Activated T-helper 9 cell treated with anti-CD3 and anti-CD28 coated beads, Interleukin-2, amount 50 U/mL, for 16 hours (primary cell): ENCODE data around the gene RGMA.
"Not testable (repeated sequence)": the region's sequence is repeated elsewhere in the genome, so short reads cannot be mapped to it uniquely, and the experiment has no call there.

Experiments
- DNase-seq: peaks from one replicate; pipeline ENCODE4 v3.0.0-alpha.2; 2020; ENCODE audit warnings: low read depth

Gene RGMA

DNA sequence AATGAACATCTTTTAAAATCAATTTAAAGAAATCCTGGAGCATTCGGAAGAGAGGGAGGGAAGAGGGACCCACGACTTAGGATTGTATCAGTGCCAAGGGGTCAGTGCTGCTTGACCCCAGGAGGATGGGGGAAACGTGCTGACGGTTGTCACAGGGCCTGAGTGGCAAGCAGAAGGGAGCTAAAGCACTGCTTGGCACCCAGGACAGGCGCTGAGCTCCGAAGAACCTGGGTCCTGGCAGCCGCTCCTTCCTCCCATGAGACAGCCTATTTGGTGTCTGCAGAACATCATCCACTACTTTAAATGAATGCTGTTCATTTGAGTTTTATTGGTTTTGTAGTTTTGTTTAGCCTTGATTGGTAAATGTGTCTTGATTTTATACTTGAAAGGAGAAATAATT, 54.5 kb downstream of the RGMA start:
- no peak for DNase-seq

DNA sequence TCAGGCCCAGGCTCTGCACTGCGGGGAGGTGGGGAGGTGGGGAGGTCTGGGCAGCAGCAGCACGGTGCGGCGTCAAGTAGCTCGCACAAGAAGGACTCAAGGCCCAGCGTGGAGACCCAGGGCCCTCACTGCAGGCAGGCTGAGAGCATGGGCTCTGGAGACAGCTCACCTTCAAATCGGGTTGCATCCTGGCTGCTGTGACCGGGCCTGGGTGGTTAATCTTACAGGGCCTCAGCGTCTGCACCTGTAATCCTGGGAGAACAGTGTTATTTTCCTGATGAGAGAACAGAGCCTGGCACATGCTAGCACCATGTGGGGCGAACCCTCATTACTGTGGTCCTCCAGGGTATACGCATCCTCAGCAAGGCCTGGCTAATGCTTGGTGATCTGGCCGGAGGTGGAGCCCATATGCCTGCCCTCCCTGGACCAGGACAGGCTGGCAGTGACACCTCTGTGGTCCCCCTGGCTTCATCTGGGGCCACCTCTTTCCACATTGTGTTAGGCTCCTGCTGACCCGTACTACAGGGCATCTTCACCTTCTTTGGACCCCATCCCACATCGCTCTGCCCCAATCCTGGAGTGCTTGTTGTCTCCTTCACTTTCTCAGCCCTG, 55.5 kb downstream of the RGMA start:
- no peak for DNase-seq

DNA sequence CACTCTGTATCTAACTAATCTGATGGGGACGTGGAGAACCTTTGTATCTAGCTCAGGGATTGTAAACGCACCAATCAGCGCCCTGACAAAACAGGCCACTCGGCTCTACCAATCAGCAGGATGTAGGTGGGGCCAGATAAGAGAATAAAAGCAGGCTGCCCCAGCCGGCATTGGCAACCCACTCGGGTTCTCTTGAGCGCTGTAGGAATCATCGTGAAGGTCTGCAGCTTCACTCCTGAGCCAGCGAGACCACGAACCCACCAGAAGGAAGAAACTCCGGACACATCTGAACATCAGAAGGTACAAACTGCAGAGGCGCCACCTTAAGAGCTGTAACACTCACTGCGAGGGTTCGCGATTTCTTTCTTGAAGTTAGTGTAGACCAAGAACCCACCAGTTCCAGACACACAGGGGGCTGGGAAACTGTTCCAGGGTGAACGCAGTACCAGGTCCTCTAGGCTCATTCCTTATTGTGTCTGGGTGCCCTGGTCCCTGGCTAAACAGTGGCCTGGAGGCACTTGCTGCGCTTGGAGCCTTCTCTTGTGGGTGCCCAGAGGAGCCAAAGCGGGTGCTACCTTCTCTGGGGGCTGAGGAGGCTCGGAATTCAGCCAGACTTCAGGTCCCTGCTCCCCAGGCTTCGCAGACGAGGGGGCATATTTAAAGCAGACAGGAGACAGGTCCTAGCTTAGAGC, 56.4 kb downstream of the RGMA start:
- DNase-seq = not testable (repeated sequence)

DNA sequence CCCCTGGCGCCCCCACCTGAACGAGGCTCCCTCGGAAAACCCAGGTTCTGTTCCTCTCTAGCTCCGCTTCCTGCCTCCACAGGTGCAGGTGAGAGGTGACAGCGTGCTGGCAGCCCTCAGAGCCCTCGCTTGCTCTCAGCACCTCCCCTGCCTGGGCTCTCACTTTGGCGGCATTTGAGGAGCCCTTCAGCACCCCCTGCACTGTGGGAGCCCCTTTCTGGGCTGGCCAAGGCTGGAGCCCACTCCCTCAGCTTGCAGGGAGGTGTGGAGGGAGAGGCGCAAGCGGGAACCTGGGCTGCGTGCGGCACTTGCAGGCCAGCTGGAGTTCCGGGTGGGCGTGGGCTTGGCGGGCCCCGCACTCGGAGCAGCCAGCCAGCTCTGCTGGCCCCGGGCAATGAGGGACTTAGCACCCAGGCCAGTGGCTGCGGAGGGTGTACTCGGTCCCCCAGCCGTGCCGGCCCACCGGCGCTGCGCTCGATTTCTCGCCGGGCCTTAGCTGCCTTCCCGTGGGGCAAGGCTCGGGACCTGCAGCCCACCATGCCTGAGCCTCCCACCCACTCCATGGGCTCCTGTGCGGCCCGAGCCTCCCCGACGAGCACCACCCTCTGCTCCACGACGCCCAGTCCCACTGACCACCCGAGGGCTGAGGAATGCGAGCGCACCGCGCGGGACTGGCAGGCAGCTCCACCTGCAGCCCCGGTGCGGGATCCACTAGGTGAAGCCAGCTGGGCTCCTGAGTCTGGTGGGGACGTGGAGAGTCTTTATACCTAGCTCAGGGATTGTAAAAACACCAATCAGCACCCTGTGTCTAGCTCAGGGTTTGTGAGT, 57.2 kb downstream of the RGMA start:
- DNase-seq = not testable (repeated sequence)

DNA sequence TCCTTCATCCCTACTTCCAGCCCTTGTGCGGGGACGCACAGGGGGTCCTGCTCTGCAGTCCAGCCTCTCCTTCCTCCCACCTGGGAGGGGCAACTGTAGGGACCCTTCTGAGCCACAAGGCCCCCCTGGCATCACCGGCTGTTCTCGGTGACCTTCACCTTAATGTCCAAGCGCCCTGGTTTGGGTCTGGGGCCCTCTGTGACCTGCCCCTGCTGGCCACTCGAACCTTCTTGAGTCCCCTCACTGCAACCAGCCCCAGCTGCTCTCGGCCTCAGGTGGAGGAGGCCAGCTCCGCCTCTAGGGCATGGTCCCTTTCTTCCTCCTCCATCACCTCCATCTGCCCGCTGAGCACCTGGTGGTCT, 57.9 kb downstream of the RGMA start:
- DNase-seq = no peak

DNA sequence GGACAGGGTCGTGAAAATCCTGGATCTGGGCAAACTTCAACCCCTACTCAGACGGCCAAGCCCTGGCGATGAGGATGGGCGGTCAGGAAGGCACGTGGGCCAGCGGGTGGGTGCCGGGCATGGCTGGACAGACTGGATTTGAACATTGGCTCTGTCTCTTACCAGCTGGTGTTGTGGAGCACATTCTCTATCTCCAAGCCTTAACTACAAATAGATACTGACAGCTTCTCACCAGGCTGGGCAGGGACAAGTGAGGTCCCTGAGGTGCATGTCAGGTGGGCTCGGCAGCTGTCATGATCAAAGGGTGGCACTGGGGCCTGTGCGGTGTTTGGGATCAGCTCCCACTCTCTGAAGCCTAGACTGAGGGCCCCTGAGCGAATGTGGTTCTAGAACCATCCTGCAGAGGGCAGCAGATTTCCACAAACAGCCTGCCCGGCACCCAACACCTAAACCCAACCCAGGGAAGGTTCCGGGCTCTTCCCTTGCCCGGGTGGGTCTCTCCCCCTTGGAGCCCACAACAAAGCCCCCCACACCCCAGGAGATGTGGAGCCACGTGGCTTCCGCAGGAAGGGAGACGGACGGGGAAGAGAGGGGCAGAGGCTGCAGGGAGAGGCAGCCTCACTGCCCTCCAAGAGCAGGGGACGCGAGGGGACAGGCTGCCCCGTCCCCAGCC, 58.4 kb downstream of the RGMA start:
- DNase-seq = peak; percentile 42

DNA sequence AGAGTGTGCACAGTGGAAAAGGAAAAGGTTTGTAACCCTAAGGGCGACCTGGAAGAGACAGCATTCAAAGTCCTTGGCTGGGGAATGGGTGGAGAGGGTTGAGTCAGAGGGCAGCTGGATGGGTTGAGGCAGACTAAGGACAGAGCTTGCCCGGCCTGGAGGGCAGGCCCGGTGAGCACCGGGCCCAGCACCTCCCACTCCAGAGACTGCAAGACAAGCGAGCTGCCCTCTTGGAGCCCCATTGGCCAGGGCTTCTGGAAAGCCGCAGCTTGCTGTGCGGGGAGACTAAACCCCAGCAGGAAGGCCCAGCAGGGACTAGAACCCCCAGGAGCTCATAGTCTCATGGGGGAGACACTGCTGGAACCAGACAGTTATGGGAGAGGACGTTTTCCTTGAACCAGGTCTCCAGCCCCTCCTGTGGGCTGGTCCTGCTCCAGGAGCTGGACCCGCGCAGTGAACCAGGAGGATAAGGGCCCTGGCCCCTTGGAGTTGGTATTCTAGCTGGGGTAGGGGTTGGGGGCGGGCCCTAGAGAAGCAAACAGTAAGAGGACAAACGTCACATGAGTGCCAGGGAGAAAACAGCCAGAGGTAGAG, 59.1 kb downstream of the RGMA start:
- DNase-seq = no peak

DNA sequence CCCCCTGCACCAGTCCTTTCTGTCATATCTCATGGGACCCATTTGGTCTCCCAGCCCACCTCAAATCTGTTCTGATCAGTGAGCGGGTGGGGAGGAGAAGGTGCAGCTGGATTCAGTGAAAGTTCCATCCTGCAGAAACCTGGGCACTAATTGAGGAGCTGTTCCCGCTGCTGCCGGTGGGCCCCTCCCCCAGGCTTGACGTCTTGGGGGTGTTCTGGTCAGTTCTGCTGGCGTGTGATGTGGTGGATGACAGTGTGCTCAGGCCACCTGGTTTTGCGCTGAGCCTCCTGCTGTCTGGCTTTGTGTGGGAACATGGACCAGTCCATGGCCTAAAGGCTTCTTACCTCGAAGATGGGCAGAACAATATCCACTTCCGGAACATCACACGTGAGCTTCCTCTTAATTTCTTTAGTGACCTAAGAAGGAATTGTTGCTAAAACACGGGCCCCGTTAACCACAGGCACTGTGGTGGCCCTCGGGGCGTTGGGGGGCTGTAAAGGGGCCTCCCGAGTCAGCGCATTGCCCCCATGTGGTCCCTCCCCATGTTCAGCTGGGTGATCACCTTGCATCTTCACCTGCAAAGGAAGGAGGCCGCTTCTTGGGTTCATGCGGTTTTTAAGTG, 59.7 kb downstream of the RGMA start:
- no peak for DNase-seq

DNA sequence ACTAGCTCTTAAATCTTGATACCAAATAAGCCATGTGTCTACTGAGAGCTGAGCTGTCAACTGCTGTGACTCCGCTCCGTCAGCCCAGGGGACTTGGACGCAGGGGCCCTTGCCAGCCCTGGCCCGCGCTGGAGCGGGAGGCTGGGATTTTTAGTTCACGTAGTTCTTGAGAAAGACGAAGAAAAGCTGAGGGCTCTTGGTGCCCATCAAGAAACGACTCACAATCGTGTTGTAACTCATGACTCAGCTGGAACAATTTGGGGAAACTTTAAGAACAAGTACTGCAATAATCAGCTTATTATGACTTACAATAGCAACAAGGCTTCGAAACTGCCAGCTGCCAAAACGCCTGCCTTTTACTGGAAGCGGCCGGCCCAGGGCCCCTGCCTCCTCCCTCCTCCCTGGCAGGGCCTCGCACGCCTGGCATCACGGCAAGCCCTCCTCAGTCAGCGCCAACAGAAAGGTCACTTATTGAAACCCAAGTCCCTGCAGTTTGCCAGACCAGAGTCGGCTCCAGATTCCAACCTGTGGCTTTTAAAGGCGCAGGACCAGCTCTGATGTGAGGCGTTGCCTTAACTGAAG, 60.3 kb downstream of the RGMA start:
- no peak for DNase-seq

DNA sequence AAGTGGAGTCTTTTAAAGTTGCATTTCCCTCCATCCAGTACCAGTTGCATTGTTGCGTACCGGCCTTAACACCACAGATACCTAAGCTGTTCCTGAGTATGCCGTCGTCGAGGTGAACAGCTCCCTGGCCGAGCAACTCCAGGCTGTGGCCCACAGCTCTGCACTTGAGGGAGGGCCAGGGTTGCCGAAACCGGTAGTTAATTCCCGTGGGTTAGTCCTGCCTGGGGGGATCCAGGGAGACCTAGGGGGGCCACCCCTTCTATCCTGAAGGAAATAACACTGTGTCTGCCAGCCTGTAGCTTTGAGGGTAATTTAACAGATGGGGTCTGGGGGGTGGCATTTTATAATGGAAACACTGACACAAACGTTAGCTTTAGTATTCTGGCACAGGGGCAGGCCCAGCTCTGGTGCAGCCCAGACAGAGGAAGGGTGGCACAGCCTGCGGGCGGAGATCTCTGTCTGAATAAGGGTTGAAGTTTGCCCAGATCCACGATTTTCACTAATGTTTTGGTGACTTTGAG, 60.8 kb downstream of the RGMA start:
- DNase-seq = no peak

DNA sequence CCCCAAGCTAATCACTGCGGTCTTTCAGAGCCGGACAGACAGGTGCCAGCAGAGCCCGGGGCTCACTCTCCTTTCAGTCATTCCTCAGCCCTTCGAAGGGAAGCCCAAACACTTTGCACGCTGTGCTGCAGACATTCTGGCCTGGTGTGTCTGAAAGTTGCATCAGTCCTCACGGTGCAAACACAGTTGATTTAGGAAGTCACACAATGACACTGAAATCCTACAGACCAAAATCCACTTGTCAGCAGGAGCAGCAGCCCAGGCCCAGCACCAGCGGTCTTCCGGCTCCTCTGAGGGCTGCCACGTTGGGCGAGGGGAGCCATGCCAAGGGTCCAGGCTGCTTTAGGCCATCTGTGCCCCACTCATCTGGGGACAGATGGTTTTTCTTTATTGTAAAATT, 61.6 kb downstream of the RGMA start:
- DNase-seq = no peak

DNA sequence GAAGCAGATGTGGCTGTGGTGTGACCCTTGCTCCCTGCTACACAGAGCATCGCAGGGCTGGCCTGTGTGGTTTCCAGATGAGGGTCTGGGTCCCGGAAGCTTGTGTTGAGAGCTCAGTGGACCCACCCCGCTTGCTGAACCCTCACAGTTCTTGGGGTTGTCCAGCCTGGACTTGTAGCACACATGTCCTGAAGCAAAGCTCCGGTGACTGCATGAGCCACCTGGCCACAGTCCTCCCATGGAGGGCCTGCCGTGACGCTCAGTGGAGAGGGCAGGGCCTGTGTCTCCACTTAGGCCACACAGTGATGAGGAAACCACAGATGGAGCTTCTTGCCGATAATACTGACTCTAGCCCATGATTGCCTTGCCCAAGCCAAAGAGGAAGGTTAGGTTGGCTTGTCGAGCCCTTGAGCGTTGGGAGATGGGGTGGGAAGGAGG, 62.6 kb downstream of the RGMA start:
- no peak for DNase-seq

DNA sequence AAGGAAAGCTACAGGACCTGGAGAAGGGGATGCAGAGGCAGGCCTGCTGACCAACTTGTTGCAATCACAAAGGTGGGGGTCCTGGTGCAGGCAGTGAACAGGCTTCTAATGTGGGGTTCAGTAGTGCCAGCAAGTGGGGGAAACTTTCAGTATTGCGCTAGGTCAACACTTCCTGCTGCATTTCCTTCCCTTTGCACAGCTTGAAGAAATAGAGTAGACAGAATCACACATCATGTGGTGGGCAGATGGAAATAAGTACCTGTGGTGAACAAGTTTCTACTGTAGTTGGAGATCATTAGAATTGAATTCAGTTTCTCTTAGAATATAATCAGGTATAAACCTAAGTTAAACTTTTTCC, 63.4 kb downstream of the RGMA start:
- no peak for DNase-seq

DNA sequence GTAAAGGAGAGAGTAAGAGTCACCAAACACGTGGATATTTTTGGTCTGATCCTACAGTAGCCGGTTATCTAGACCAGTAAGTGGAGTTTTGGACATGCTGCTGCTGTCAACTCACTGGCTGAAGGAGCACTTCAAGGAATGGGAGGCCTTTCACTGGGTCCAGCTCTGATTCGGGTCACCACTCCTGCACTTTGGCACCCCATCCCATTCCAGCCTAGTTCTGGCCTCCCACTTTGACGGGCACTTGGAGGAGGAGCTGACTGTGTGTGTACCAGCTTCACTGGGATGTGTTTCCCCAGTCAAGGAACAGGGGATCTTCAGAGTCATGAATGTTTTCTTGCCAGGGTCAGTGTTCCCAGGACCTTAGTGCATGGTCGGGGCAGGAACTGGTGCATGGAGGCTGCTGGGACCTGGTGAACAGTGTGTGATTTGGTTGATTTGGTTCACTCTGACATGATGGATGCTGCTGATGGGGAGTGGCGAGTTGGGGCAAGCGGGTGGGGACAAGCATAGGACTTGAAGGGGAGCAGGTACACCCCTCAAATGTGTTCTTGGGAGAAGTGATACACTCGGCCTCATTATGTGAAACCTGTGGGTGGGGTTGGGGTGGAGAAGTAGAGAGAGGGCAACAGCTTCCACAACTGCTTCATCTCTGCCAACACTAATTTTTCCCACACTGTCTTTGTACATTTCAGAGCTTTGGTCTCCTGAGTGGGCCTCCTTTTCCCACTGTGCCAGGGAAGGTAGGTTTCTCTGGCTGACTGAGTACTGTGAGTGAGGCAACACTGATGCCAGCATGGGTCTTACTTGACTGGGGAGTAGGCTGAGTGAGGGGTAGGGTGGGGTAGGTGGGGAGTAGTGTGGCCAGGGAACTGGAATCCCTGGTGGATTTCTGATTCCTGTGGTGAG, 64.0 kb downstream of the RGMA start:
- DNase-seq = no peak

DNA sequence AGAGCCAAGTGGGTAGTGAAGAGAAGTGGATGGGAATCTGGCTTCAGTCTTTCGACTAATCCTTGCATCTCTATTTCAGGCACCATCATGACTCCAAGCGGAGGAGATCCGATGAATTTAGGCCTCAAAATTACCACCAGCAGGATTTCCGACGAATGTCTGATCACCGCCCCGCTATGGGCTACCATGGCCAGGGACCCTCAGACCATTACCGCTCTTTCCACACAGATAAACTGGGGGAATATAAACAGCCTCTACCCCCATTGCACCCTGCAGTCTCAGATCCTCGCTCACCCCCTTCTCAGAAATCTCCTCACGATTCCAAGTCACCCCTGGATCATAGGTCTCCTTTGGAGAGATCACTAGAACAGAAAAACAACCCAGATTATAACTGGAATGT, 64.7 kb downstream of the RGMA start:
- DNase-seq = no peak

DNA sequence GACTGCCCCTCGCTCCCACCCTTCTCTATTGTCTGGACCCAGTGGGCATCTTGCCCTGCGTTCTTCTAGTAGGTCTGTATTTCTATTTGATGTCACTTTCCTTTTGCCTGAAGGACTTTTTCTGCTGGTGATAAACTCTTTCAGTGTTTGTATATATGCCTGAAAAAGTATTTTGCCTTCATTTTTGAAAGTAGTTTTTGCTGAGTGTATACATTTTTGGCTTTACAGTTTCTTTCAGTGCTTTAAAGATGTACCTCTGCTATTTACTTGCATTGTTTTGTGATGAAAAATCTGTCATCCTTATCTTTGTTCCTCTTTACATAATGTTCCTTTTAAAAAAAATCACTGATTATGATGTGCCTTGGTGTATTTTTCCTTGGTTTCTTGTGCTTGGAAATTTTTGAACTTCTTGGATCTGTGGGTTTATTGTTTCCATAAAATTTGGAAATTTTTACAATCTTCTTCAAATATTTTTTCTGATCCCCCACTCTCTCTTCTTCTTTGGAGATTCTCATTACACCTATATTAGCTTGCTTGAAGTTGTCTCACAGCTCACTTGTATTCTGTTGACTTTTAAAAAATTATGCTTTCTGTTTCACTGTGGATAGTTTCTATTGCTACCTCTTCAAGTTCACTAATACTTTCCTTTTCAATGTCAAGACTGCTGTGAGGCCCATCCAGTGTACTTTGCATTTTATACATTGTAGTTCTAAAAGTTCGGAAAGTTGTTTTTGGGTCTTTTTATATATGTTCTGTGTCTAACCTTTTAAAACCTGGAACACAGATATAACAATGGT, 67.8 kb downstream of the RGMA start:
- DNase-seq = no peak

DNA sequence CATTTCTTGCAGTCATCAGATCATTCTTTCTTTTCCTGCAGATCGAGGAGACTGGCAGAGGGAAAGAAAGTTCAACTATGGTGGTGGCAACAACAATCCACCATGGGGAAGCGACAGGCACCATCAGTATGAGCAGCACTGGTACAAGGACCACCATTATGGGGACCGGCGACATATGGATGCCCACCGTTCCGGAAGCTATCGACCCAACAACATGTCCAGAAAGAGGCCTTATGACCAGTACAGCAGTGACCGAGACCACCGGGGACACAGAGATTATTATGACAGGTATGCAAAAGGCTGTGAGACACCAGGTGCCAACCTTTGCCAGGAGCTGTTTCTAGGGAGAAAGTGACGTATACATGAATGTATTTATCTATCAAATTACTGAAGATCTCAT, 69.0 kb downstream of the RGMA start:
- no peak for DNase-seq

DNA sequence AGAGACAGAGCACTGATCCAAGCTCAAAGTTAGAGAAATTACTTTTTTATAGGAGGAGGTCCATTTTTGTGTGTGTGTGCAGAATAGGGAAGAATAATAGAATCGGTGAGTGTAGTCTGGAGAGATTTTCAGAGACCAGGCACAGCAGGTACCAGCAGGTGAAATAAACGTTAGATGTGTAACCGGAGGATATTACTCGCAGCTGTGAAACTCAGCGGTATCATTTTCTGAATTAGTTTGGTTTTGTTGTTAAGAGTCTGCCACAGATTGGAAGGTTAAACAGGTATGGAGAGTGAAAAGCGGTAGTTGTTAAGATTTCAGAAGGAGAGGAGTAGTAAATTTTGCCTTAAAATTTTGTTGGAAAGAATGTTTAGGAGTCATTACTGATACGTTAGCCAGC, 69.9 kb downstream of the RGMA start:
- DNase-seq = no peak

DNA sequence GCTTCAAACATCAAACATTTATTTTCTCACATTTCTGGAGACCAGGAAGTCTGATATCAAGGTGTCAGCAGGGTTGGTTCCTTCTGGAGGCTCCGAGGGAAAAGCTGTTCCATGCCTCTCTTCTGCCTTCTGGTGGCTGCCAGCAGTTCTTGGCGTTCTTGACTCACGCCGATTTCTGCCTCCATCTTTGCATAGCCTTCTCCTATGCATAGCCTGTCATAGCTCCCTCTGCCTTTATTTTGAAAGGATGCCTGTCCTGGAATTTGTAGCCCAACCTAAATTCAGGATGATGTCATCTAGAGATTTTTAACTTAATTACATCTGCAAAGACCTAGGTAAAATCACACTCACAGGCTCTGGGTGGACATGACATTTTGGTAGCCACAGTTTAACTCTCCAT, 70.4 kb downstream of the RGMA start:
- DNase-seq = no peak
